ENCODE data around the gene RIC3.

The RIC3 gene

GRCh38 chr11:8168485-8169257 lies at the start of gene RIC3:
Gene RIC3 (minus strand): TSS chr11:8169025. CDS start chr11:8168989, 36 bp downstream.
- DNase-seq = peak; percentile 51 to 72

- DNase-seq = no peak
Measured at GRCh38 chr11:8218409-8218808, 49.6 kb upstream of the RIC3 start.

GRCh38 chr11:8217926-8218325 lies 49.1 kb upstream of the RIC3 start:
- no peak for DNase-seq

GRCh38 chr11:8217136-8217535 lies 48.3 kb upstream of the RIC3 start:
- no peak for DNase-seq

- DNase-seq = no peak
Measured at GRCh38 chr11:8213376-8213775, 44.6 kb upstream of the RIC3 start.

GRCh38 chr11:8209208-8209807 lies 40.5 kb upstream of the RIC3 start:
- no peak for DNase-seq

GRCh38 chr11:8207080-8208000 lies 38.5 kb upstream of the RIC3 start:
- no peak for DNase-seq

- no peak for DNase-seq
Measured at GRCh38 chr11:8206251-8207079, 37.6 kb upstream of the RIC3 start.

GRCh38 chr11:8205566-8205965 lies 36.7 kb upstream of the RIC3 start:
- DNase-seq = no peak

GRCh38 chr11:8204596-8204995 lies 35.8 kb upstream of the RIC3 start:
- no peak for DNase-seq

- DNase-seq = no peak
Measured at GRCh38 chr11:8204025-8204424, 35.2 kb upstream of the RIC3 start.

GRCh38 chr11:8203414-8203715 lies 34.5 kb upstream of the RIC3 start:
- DNase-seq = no peak

- DNase-seq = no peak
Measured at GRCh38 chr11:8202516-8203413, 33.9 kb upstream of the RIC3 start.

GRCh38 chr11:8201644-8202365 lies 33.0 kb upstream of the RIC3 start:
- DNase-seq = no peak

GRCh38 chr11:8199676-8200075 lies 30.9 kb upstream of the RIC3 start:
- DNase-seq = no peak

GRCh38 chr11:8196749-8197148 lies 27.9 kb upstream of the RIC3 start:
- no peak for DNase-seq

- no peak for DNase-seq
Measured at GRCh38 chr11:8194956-8195355, 26.1 kb upstream of the RIC3 start.

GRCh38 chr11:8192896-8193209 lies 24.0 kb upstream of the RIC3 start:
- DNase-seq = no peak

- peak; percentile 29 to 87 for DNase-seq
Measured at GRCh38 chr11:8192016-8192895, 23.4 kb upstream of the RIC3 start.

- DNase-seq = no peak
Measured at GRCh38 chr11:8190431-8190830, 21.6 kb upstream of the RIC3 start.

Measured in NCI-H446 (cell line).